GM12872 (cell line): Measurements from ENCODE around the gene PTPRN2.

ENCODE experiments used
- TF ChIP-seq, protein P1 (sequence below): IDR thresholded peaks from 3 replicates; pipeline ENCODE4 v1.5.1; 2011; ENCODE audit warnings: low read depth, mild to moderate bottlenecking, low read length, moderate library complexity; ENCODE audit not compliant: insufficient read depth

PTPRN2 gene

DNA sequence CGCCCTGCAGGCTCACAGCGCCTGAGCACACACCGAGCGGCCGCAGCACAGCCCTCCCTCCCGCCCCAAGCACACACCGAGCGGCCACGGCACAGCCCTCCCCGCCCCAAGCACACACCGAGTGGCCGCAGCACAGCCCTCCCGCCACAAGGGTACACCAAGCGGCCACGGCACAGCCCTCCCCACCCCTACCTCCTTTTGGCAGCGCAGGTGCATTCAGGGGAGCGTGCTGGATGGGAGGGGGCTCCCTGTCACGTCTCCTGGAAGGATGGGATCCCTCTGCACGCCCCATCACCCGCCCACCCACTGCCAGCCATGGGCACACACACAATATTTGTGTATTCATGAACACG lies 768.2 kb downstream of the PTPRN2 start:
- TF ChIP-seq, protein P1, sequence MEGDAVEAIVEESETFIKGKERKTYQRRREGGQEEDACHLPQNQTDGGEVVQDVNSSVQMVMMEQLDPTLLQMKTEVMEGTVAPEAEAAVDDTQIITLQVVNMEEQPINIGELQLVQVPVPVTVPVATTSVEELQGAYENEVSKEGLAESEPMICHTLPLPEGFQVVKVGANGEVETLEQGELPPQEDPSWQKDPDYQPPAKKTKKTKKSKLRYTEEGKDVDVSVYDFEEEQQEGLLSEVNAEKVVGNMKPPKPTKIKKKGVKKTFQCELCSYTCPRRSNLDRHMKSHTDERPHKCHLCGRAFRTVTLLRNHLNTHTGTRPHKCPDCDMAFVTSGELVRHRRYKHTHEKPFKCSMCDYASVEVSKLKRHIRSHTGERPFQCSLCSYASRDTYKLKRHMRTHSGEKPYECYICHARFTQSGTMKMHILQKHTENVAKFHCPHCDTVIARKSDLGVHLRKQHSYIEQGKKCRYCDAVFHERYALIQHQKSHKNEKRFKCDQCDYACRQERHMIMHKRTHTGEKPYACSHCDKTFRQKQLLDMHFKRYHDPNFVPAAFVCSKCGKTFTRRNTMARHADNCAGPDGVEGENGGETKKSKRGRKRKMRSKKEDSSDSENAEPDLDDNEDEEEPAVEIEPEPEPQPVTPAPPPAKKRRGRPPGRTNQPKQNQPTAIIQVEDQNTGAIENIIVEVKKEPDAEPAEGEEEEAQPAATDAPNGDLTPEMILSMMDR, result no peak

DNA sequence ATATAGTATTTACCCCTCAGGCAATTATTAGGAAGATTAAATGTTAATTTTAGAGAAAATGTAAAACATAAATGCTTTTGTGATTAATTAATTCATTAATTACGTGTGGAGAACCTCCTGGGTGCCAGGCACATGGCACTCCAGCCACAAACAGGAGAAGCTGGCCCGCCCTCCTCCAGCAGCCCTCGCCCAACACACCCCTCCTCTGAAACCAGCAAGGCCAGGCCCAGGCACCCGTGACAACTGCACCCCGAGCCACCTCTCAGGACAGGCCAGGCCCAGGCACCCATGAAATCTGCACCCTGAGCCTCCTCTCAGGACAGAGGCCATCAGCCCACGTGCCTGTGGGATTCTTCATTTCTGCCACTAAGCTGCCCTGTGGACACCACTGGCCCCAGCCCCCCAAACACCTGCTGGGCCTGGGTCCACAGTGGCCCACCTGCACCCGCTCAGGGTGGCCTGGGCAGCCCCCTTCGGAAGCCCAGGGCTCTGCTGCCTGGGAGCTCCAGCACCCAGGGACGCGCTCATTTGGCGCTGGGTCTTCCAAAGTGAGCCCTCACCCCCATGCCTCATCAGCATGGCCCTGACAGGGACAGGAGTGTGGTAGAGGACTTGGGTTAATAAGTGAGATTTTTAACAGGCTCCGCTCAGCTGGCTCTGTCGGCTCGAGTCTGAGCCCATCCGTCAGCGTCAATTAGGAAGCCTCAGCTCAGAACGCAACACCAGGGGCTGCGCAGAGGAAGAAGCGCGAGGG lies 768.7 kb downstream of the PTPRN2 start:
- TF ChIP-seq, protein P1, result no peak

DNA sequence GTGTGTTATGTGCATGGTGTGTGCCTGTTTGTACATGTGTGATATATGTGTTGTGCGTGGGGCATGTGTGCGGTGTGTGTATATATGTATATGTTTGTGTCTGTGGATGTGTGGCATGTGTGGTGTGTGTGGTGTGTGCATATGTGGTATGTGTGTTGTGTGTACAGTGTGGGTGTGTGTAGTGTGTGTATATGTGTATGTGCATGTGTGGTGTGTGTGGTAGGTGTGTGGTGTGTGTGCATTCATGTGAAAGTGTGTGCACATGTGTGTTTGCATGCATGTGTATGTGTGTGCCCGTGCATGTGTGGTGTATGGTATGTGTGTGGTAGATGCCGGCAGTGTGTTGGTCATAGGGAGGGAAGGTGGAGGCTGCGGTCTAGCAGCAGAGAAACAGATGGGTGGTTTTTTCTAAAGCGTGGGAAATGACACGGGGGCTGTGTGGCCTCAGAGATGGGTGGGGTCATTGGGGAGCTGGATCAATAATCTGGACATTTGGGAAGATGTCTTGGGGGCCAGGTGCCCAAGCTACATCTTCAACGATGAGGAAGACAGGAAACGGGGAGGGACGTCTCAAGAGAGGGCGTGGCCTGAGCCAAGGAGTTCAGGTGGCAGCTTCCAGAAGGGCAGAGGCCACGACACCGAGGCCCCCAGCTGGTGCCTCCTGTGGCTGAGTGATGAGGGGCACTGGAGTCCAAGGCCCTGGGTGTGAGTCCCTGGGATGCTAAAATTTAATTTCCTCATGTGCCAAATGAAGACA lies 769.5 kb downstream of the PTPRN2 start:
- TF ChIP-seq, protein P1, result no peak

DNA sequence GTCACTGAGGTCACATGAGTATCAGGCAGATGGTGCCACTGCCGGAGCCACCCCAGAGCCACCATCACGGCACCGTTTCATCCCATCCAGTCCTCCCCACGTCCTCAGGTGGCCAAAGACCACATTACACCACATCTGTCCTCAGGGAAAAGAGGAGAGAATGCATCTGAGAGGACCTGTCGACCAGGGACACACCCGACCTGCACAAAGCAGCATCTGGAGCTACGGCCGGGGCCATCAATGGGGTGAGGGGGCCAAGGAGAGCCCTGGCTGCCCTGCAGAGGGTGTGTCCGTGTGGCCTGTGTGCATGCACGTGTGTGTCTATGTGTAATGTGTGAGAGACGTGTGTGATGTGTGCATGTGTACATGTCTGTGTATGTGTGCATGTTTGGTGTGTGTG lies 770.2 kb downstream of the PTPRN2 start:
- TF ChIP-seq, protein P1, result no peak

DNA sequence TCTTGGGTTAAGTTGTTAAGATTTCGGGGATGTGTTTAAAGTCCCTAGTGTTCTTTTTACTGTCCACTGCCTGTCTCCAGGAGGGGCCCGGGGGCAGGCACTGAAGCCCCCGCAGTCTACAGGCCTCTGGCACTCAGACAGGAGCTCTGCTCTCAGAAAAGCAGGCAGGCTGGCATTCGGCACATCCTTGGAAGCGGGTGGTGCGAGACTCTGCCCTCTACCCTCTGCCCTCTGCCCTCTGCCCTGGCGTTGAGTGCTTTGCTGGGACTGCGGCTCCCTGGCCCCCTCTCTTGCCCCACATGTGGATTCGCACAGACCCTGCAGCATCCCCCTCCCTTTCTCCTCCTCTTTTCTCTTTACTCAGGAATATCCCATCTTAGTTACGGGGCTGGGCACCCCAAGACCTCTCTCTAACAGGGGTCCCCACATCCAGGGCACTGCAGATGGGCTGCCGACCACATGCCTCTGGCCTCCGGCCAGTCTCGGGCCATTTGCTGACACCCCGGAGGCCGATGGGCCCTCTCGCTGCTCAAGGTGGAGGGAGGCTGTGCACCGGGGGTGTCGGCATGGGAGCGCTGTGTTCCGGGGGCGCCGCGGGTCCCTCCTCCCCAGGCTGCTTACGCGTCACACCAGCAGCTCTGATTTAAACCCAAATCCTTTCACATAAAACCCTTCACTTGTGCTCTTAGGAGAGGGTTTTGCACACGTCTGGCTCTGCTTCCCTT lies 770.9 kb downstream of the PTPRN2 start:
- TF ChIP-seq, protein P1, result no peak

DNA sequence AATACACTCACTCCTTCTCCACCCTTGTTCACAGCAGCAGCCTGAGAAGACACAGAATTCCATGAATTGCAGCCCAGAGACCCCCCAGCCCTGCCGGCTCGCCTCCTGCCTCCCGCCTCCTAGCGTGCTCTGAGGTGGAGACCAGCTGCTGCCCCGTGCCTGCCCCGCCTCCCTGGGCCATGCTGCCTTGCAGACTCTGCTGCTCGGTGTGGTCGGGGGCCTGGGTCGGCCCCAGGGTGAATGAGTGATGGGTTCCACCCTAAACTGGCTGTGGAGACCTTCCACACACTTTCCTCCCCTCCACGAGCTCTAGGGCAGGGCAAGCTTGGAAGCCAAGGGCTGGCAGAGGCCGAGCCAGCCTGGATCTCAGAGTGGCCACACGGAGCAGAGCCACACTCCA lies 771.5 kb downstream of the PTPRN2 start:
- TF ChIP-seq, protein P1, result no peak

DNA sequence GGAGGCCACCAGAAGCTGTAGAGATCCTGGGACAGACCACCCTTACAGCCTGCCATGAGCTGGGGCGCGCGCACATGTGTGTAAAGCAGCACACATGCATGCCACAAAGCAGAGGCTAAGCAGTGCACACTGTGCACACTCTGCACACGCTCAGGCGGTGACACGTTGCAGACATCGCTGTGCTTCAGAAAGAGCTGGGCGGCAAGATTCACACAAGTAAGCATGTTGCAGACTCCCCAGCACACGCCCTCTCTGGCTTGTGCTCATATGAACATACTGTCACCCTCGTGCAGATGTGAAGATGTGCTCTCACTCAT lies 772.0 kb downstream of the PTPRN2 start:
- TF ChIP-seq, protein P1, result no peak
